Measurements from ENCODE around the gene YOD1.

DNA sequence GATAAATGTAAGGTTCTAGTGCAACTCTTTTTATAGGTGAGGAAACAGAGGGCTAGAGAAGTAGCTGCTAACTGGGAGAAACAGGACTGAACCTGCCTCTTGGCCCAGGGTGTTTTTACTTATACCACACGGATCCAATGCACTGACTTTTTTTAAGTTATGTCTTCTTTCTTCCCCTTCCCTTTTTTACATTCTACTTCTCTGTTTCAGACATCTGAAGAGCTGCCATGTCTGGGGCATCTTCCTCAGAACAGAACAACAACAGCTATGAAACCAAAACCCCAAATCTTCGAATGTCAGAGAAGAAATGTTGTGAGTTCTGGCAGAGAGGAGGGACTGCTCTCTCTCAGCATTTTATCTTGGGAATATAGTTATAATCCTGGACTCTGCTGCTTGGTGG is 3.5 kb upstream of the YOD1 start:
- TF ChIP-seq, protein P1, sequence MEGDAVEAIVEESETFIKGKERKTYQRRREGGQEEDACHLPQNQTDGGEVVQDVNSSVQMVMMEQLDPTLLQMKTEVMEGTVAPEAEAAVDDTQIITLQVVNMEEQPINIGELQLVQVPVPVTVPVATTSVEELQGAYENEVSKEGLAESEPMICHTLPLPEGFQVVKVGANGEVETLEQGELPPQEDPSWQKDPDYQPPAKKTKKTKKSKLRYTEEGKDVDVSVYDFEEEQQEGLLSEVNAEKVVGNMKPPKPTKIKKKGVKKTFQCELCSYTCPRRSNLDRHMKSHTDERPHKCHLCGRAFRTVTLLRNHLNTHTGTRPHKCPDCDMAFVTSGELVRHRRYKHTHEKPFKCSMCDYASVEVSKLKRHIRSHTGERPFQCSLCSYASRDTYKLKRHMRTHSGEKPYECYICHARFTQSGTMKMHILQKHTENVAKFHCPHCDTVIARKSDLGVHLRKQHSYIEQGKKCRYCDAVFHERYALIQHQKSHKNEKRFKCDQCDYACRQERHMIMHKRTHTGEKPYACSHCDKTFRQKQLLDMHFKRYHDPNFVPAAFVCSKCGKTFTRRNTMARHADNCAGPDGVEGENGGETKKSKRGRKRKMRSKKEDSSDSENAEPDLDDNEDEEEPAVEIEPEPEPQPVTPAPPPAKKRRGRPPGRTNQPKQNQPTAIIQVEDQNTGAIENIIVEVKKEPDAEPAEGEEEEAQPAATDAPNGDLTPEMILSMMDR (conservative IDR thresholded peaks at IDR 0.05; ENCODE audit: low read depth, low read length): no peak
- TF ChIP-seq POLR2A (IDR thresholded peaks at IDR 0.05; ENCODE audit: low read depth, low read length): no peak
- no peak for TF ChIP-seq ELK1 (IDR thresholded peaks at IDR 0.05; ENCODE audit: borderline replicate concordance, low read depth, low read length)
- TF ChIP-seq NFE2L2 (IDR thresholded peaks at IDR 0.05; ENCODE audit: low read depth, low read length): no peak
- no peak for TF ChIP-seq RCOR1 (IDR thresholded peaks at IDR 0.05; ENCODE audit: insufficient replicate concordance, low read length)
- no peak for TF ChIP-seq MAFK (IDR thresholded peaks at IDR 0.05; ENCODE audit: low read depth, low read length)
- TF ChIP-seq RAD21 (IDR thresholded peaks at IDR 0.05; ENCODE audit: low read length): no peak
- no peak for TF ChIP-seq CEBPB (IDR thresholded peaks at IDR 0.05; ENCODE audit: low read depth, low read length)
- no peak for TF ChIP-seq FOS (IDR thresholded peaks at IDR 0.05; ENCODE audit: low read depth, low read length)
- no peak for TF ChIP-seq USF2 (IDR thresholded peaks at IDR 0.05; ENCODE audit: low read depth, low read length)
- no peak for TF ChIP-seq BHLHE40 (IDR thresholded peaks at IDR 0.05; ENCODE audit: low read depth, low read length)
- TF ChIP-seq MXI1 (IDR thresholded peaks at IDR 0.05; ENCODE audit: borderline replicate concordance, low read depth, low read length): no peak

Measured in IMR-90 (cell line).